H1 (cell line): ENCODE measurements around the gene SPPL3. TPM values are rescaled to one million over a fixed set of nuclear protein-coding genes. Genes with fewer than 3 reads are reported as not detected.

Source experiments
- BCL11A ChIP-seq, 2 experiments: IDR thresholded peaks; one replicate each; pipeline ENCODE4 v1.6.1; 2011; ENCODE audit warnings: low read depth in 2 of 2, low read length in 2 of 2, mild to moderate bottlenecking in 2 of 2
- CBX8 ChIP-seq: fragments of 300-800, 300-1000 bp; sonication (generic); IDR thresholded peaks from 2 replicates; pipeline ENCODE4 v1.7.1; 2016; ENCODE audit warnings: low read depth, low read length, borderline replicate concordance
- KDM1A ChIP-seq: fragments of 200-600, 300-600 bp; sonication (generic); IDR thresholded peaks from 2 replicates; pipeline ENCODE4 v1.7.1; 2016; ENCODE audit warnings: mild to moderate bottlenecking, low read length, borderline replicate concordance
- SIRT6 ChIP-seq: IDR thresholded peaks from one replicate; pipeline ENCODE4 v1.7.1; 2012; ENCODE audit warnings: low read length, inconsistent platforms
- SRF ChIP-seq: IDR thresholded peaks from 2 replicates; pipeline ENCODE4 v1.6.1; 2011; ENCODE audit warnings: mild to moderate bottlenecking, low read depth, low read length, moderate library complexity
- polyA plus RNA-seq, 7 experiments: library from polyadenylated mRNA; depleted of rRNA in 3 of 7; stranded (reverse) in 5 of 7; unstranded in 2 of 7; fragments of >200 nt in 5 of 7; fragments of 200-250 nt in 2 of 7; gene quantifications; 1 replicate in 5 of 7; 2 replicates in 1 of 7; 4 replicates in 1 of 7; pipeline versions ENCODE4 v1.2.1 to v1.2.3, GENCODE V29; 2011 to 2013; ENCODE audit warnings: missing spikeins in 2 of 7, mixed read lengths in 2 of 7
- total RNA-seq: library from RNA; stranded (reverse); fragmentation: NEBNext Ultra II Directional; extraction: Animal tissue kit (Norgen Biotek cat#: 25700); gene quantifications from 2 replicates; pipeline ENCODE4 v1.2.1, GENCODE V29; 2021
- TF ChIP-seq, protein P1 (sequence below): fragments of 300-600 bp; sonication (generic); IDR thresholded peaks from 2 replicates; pipeline ENCODE4 v1.7.1; 2012; ENCODE audit warnings: low read length, moderate library complexity, mild to moderate bottlenecking, inconsistent platforms; ENCODE audit not compliant: insufficient replicate concordance

SPPL3 gene
- total and polyA plus RNA-seq, 2 of the 8 experiments (the other 6 are each of a cell fraction or from before 2014, with no cell fraction given): 27.3 to 48.4 TPM

- TF ChIP-seq, protein P1, sequence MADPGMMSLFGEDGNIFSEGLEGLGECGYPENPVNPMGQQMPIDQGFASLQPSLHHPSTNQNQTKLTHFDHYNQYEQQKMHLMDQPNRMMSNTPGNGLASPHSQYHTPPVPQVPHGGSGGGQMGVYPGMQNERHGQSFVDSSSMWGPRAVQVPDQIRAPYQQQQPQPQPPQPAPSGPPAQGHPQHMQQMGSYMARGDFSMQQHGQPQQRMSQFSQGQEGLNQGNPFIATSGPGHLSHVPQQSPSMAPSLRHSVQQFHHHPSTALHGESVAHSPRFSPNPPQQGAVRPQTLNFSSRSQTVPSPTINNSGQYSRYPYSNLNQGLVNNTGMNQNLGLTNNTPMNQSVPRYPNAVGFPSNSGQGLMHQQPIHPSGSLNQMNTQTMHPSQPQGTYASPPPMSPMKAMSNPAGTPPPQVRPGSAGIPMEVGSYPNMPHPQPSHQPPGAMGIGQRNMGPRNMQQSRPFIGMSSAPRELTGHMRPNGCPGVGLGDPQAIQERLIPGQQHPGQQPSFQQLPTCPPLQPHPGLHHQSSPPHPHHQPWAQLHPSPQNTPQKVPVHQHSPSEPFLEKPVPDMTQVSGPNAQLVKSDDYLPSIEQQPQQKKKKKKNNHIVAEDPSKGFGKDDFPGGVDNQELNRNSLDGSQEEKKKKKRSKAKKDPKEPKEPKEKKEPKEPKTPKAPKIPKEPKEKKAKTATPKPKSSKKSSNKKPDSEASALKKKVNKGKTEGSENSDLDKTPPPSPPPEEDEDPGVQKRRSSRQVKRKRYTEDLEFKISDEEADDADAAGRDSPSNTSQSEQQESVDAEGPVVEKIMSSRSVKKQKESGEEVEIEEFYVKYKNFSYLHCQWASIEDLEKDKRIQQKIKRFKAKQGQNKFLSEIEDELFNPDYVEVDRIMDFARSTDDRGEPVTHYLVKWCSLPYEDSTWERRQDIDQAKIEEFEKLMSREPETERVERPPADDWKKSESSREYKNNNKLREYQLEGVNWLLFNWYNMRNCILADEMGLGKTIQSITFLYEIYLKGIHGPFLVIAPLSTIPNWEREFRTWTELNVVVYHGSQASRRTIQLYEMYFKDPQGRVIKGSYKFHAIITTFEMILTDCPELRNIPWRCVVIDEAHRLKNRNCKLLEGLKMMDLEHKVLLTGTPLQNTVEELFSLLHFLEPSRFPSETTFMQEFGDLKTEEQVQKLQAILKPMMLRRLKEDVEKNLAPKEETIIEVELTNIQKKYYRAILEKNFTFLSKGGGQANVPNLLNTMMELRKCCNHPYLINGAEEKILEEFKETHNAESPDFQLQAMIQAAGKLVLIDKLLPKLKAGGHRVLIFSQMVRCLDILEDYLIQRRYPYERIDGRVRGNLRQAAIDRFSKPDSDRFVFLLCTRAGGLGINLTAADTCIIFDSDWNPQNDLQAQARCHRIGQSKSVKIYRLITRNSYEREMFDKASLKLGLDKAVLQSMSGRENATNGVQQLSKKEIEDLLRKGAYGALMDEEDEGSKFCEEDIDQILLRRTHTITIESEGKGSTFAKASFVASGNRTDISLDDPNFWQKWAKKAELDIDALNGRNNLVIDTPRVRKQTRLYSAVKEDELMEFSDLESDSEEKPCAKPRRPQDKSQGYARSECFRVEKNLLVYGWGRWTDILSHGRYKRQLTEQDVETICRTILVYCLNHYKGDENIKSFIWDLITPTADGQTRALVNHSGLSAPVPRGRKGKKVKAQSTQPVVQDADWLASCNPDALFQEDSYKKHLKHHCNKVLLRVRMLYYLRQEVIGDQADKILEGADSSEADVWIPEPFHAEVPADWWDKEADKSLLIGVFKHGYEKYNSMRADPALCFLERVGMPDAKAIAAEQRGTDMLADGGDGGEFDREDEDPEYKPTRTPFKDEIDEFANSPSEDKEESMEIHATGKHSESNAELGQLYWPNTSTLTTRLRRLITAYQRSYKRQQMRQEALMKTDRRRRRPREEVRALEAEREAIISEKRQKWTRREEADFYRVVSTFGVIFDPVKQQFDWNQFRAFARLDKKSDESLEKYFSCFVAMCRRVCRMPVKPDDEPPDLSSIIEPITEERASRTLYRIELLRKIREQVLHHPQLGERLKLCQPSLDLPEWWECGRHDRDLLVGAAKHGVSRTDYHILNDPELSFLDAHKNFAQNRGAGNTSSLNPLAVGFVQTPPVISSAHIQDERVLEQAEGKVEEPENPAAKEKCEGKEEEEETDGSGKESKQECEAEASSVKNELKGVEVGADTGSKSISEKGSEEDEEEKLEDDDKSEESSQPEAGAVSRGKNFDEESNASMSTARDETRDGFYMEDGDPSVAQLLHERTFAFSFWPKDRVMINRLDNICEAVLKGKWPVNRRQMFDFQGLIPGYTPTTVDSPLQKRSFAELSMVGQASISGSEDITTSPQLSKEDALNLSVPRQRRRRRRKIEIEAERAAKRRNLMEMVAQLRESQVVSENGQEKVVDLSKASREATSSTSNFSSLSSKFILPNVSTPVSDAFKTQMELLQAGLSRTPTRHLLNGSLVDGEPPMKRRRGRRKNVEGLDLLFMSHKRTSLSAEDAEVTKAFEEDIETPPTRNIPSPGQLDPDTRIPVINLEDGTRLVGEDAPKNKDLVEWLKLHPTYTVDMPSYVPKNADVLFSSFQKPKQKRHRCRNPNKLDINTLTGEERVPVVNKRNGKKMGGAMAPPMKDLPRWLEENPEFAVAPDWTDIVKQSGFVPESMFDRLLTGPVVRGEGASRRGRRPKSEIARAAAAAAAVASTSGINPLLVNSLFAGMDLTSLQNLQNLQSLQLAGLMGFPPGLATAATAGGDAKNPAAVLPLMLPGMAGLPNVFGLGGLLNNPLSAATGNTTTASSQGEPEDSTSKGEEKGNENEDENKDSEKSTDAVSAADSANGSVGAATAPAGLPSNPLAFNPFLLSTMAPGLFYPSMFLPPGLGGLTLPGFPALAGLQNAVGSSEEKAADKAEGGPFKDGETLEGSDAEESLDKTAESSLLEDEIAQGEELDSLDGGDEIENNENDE: no peak
- TF ChIP-seq CBX8: no peak
- TF ChIP-seq BCL11A (IDR thresholded peaks at IDR 0.05; ENCODE audit: low read depth in 2 of 2, low read length in 2 of 2): no peak
- TF ChIP-seq KDM1A: no peak
- TF ChIP-seq SIRT6: no peak
- no peak for TF ChIP-seq SRF
Measured at GRCh38 chr12:120814203-120814902, 89.8 kb downstream of the SPPL3 start (continued).
